ENCODE data around the gene APOF. TPM values are rescaled to one million over a fixed set of nuclear protein-coding genes. Genes with fewer than 3 reads are reported as not detected.
A peak's percentile ranks its signal among the peaks of the same experiment; 100 is the strongest.
"Not testable (repeated sequence)": the region's sequence is repeated elsewhere in the genome, so short reads cannot be mapped to it uniquely, and the experiment has no call there.

APOF gene
- total RNA-seq, 6 experiments from 2014 or later: 110 to 270 (median 205) TPM

DNA sequence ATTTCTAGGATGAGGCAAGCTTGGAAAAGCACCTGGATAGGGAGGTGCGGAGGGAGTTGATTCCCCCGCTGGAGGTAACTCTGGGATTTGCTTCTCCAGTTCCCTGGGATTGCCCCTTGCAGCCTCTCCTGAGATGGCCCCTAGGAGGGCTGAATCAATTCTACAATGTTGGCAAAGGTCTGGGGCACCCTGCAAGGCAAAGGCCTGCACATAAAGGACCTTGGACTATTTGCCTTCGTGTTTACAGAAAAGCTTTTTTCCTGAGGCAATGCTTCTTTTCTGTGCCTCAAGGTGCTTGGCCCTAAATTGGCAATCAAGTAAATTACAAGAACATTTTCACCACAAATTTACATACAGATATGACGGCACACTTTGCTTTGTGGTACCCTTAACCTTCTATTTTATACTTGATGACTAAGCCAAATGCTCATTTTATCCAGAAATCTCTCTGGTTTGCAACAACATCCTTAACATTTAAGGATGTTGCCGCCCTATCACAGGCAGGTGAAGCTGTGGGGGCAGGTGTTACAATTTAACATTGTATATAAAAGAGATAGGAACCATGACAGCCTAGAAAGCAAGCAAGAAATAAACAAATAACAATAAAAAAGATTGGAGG is 46.3 kb upstream of the APOF start:
- Histone ChIP-seq H3K27ac (no peak overlapping the region), H3K27me3 (no peaks in the 10 kb centered on the region), H3K9me3 (no peaks in the 10 kb centered on the region), H3K4me1 (peaks cover 0 to 21% (median 4%) of the 10 kb centered on the region in 4 donors), H3K36me3 (no peaks in the 10 kb centered on the region), H3K4me3 (no peak overlapping the region)
- ATAC-seq (peak in 3 of 4 donors; percentile 35 to 60 (median 52)), DNase-seq (no peak)
- 89% methylated on average over 5 of the region's 5 CpGs for WGBS (ENCODE audit: insufficient coverage, low coverage, low lambda C conversion rate, missing lambda C conversion rate)
- TF ChIP-seq CTCF (IDR thresholded peaks at IDR 0.05) (no peak), POLR2A (IDR thresholded peaks at IDR 0.05) (no peak)
- intact Hi-C loops (cut with DNase I): no loop called here

- H3K27ac ChIP-seq; H3K9me3 ChIP-seq; H3K4me1 ChIP-seq; DNase-seq; H3K4me3 ChIP-seq; intact Hi-C loops (cut with DNase I); H3K36me3 ChIP-seq; ATAC-seq; H3K27me3 ChIP-seq: not testable (repeated sequence)
- 93% methylated on average over 3 of the region's 3 CpGs for WGBS (ENCODE audit: insufficient coverage, low coverage, low lambda C conversion rate, missing lambda C conversion rate)
Observed at GRCh38 chr12:56404227-56404626, 41.6 kb upstream of the APOF start.

GRCh38 chr12:56401612-56402011 is 39.0 kb upstream of the APOF start:
- ATAC-seq; H3K27ac ChIP-seq; H3K4me1 ChIP-seq; H3K27me3 ChIP-seq; H3K36me3 ChIP-seq; intact Hi-C loops (cut with DNase I); H3K4me3 ChIP-seq; H3K9me3 ChIP-seq; DNase-seq: not testable (repeated sequence)

DNA sequence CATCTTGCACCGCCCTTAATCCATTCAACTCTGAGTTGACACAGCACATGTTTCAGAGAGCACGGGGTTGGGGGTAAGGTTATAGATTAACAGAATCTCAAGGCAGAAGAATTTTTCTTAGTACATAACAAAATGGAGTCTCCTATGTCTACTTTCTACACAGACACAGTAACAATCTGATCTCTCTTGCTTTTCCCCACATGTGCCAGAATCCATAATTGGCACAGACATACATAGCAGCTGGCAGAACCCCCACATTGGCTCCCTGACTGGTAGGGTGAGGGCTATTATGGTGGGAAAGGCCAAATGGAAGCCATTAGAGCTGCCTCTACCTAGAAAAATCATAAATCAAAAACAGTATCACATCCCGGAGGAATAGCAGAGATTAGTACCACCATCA is 38.5 kb upstream of the APOF start:
- DNase-seq; H3K36me3 ChIP-seq; H3K9me3 ChIP-seq; H3K4me1 ChIP-seq; H3K27ac ChIP-seq; H3K27me3 ChIP-seq; intact Hi-C loops (cut with DNase I); H3K4me3 ChIP-seq: not testable (repeated sequence)
- peak in 1 of 4 donors; percentile 28 for ATAC-seq
- WGBS (ENCODE audit: insufficient coverage, low coverage, low lambda C conversion rate, missing lambda C conversion rate): 60% methylated on average over 1 of the region's 3 CpGs

- H3K27me3 ChIP-seq; H3K9me3 ChIP-seq; H3K36me3 ChIP-seq; H3K4me3 ChIP-seq; H3K4me1 ChIP-seq; DNase-seq; intact Hi-C loops (cut with DNase I); ATAC-seq; H3K27ac ChIP-seq: not testable (repeated sequence)
- WGBS (ENCODE audit: insufficient coverage, low coverage, low lambda C conversion rate, missing lambda C conversion rate): 87% methylated on average over 3 of the region's 3 CpGs
Observed at GRCh38 chr12:56399466-56399865, 36.8 kb upstream of the APOF start.

GRCh38 chr12:56398324-56398723 is 35.7 kb upstream of the APOF start:
- Histone ChIP-seq H3K4me1 (no peaks in the 10 kb centered on the region), H3K4me3 (no peak overlapping the region), H3K27me3 (no peaks in the 10 kb centered on the region), H3K36me3 (no peaks in the 10 kb centered on the region), H3K27ac (no peak overlapping the region), H3K9me3 (no peaks in the 10 kb centered on the region)
- intact Hi-C loops (cut with DNase I): no loop called here
- TF ChIP-seq CTCF (IDR thresholded peaks at IDR 0.05) (no peak), POLR2A (IDR thresholded peaks at IDR 0.05) (no peak)
- peak in 1 of 4 donors; percentile 49 for ATAC-seq
- DNase-seq: no peak

GRCh38 chr12:56392331-56392730 is 29.7 kb upstream of the APOF start:
- intact Hi-C loops (cut with DNase I): no loop called here
- H3K9me3 ChIP-seq: no peaks in the 10 kb centered on the region
- H3K36me3 ChIP-seq: no peaks in the 10 kb centered on the region
- H3K4me1 ChIP-seq: no peaks in the 10 kb centered on the region
- 88% methylated on average over 2 of the region's 2 CpGs for WGBS (ENCODE audit: insufficient coverage, low coverage, low lambda C conversion rate, missing lambda C conversion rate)
- no peak overlapping the region for H3K4me3 ChIP-seq
- DNase-seq (no peak), ATAC-seq (no peak)
- no peak overlapping the region for H3K27ac ChIP-seq
- no peaks in the 10 kb centered on the region for H3K27me3 ChIP-seq
- TF ChIP-seq POLR2A (IDR thresholded peaks at IDR 0.05): no peak
- no peak for TF ChIP-seq CTCF (IDR thresholded peaks at IDR 0.05)

Data from right lobe of liver (tissue), 6 donors.